Astrocyte (in vitro differentiated cells and primary cell): ENCODE results near the gene DDOST.

Source experiments
- EZH2 ChIP-seq: IDR thresholded peaks from 2 replicates; pipeline ENCODE4 v1.6.1; 2012; ENCODE audit warnings: mild to moderate bottlenecking, low read length, inconsistent platforms; ENCODE audit not compliant: insufficient read depth
- TF ChIP-seq, protein P1 (sequence below): IDR thresholded peaks from 2 replicates; pipeline ENCODE4 v1.5.1; 2011; ENCODE audit warnings: low read depth, mild to moderate bottlenecking, inconsistent platforms, low read length, moderate library complexity; ENCODE audit not compliant: insufficient read depth

DNA sequence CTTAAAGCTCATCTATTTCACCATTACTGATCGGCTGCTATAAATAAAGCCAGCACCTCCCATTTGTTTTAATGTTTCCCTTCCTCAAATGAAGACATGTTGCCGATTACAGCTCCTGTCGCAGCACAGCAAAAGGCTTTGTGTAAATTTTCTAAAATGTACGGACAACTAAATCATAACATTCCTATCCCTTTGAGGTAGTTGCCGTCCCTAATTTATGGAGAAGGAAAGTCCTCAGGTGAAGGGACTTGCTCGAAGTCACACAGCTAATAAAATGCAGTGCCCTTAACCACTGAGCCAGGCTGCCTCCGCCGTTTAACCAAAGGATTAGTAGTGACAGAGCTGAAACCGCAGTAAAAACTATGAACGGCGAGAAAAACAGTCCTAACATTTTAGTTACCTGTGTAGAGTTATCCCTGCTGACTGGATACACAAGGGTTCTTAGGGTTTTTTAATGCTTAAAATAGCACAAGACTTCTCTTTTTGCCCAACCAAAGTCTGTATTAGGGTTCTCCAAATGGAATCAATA is 27.0 kb downstream of the DDOST start:
- TF ChIP-seq, protein P1, sequence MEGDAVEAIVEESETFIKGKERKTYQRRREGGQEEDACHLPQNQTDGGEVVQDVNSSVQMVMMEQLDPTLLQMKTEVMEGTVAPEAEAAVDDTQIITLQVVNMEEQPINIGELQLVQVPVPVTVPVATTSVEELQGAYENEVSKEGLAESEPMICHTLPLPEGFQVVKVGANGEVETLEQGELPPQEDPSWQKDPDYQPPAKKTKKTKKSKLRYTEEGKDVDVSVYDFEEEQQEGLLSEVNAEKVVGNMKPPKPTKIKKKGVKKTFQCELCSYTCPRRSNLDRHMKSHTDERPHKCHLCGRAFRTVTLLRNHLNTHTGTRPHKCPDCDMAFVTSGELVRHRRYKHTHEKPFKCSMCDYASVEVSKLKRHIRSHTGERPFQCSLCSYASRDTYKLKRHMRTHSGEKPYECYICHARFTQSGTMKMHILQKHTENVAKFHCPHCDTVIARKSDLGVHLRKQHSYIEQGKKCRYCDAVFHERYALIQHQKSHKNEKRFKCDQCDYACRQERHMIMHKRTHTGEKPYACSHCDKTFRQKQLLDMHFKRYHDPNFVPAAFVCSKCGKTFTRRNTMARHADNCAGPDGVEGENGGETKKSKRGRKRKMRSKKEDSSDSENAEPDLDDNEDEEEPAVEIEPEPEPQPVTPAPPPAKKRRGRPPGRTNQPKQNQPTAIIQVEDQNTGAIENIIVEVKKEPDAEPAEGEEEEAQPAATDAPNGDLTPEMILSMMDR = no peak
- TF ChIP-seq EZH2 = no peak
